Skeletal muscle cell (primary cell): ENCODE results near the gene BRDT.
"Not testable (repeated sequence)": the region's sequence is repeated elsewhere in the genome, so short reads cannot be mapped to it uniquely, and the experiment has no call there.

Source experiments
- DNase-seq: peaks from one replicate; pipeline ENCODE4 v3.0.0-alpha.2; 2010; ENCODE audit warnings: low read depth
- H3K4me3 ChIP-seq: 2 replicates; pipeline ENCODE4 v1.5.1; 2011; ENCODE audit warnings: low read depth, mild to moderate bottlenecking, control low read depth, low read length, moderate library complexity

BRDT gene

GRCh38 chr1:91979383-91979782 is 30.2 kb downstream of the BRDT start:
- H3K4me3 ChIP-seq, result no peak overlapping the region
- DNase-seq, result no peak

GRCh38 chr1:91980663-91981062 is 31.5 kb downstream of the BRDT start:
- no peak for DNase-seq
- H3K4me3 ChIP-seq, result no peak overlapping the region

GRCh38 chr1:91981996-91982609 is 32.9 kb downstream of the BRDT start:
- no peak for DNase-seq
- H3K4me3 ChIP-seq, result no peak overlapping the region

GRCh38 chr1:91993256-91993655 is 44.1 kb downstream of the BRDT start:
- DNase-seq, result no peak
- no peak overlapping the region for H3K4me3 ChIP-seq

- DNase-seq, result peak; percentile 14
- no peak overlapping the region for H3K4me3 ChIP-seq
Measured at GRCh38 chr1:91997607-91998195, 48.5 kb downstream of the BRDT start.

- no peak for DNase-seq
Measured at GRCh38 chr1:92004129-92004528, 54.9 kb downstream of the BRDT start.

GRCh38 chr1:92013923-92014322 is 64.7 kb downstream of the BRDT start:
- no peak for DNase-seq
- no peak overlapping the region for H3K4me3 ChIP-seq

More at GRCh38 chr1:92004129-92004528, 54.9 kb downstream of the BRDT start:
- no peak overlapping the region for H3K4me3 ChIP-seq

- DNase-seq, result no peak
- H3K4me3 ChIP-seq, result no peak overlapping the region
Measured at GRCh38 chr1:92016720-92017316, 67.6 kb downstream of the BRDT start.

GRCh38 chr1:92017656-92018055 is 68.5 kb downstream of the BRDT start:
- no peak overlapping the region for H3K4me3 ChIP-seq
- DNase-seq, result no peak

- not testable (repeated sequence) for H3K4me3 ChIP-seq, DNase-seq
Measured at GRCh38 chr1:92026042-92026441, 76.8 kb downstream of the BRDT start.

- DNase-seq, result no peak
- no peak overlapping the region for H3K4me3 ChIP-seq
Measured at GRCh38 chr1:92026806-92027205, 77.6 kb downstream of the BRDT start.

GRCh38 chr1:92029241-92029922 is 80.2 kb downstream of the BRDT start:
- peak overlapping the region; percentile 58 for H3K4me3 ChIP-seq
- no peak for DNase-seq

GRCh38 chr1:92030656-92031107 is 81.5 kb downstream of the BRDT start:
- DNase-seq, result no peak
- H3K4me3 ChIP-seq, result no peak overlapping the region

- H3K4me3 ChIP-seq, result no peak overlapping the region
- no peak for DNase-seq
Measured at GRCh38 chr1:92031281-92032110, 82.3 kb downstream of the BRDT start.

- no peak overlapping the region for H3K4me3 ChIP-seq
- no peak for DNase-seq
Measured at GRCh38 chr1:92037400-92037799, 88.2 kb downstream of the BRDT start.

- no peak for DNase-seq
- no peak overlapping the region for H3K4me3 ChIP-seq
Measured at GRCh38 chr1:92038695-92039346, 89.6 kb downstream of the BRDT start.

- H3K4me3 ChIP-seq, result no peak overlapping the region
- DNase-seq, result no peak
Measured at GRCh38 chr1:92040971-92041370, 91.8 kb downstream of the BRDT start.

- no peak for DNase-seq
- no peak overlapping the region for H3K4me3 ChIP-seq
Measured at GRCh38 chr1:92043621-92044020, 94.4 kb downstream of the BRDT start.
